Stimulated activated CD8-positive, alpha-beta memory T cell treated with anti-CD3 and anti-CD28 coated beads, Interleukin-12 subunit alpha, Interleukin-12 subunit beta, amount 100 ng/mL, for 1 hour (primary cell): ENCODE measurements around the gene DTNB.
"Not testable (repeated sequence)": the region's sequence is repeated elsewhere in the genome, so short reads cannot be mapped to it uniquely, and the experiment has no call there.

ENCODE experiments used
- DNase-seq: peaks from one replicate; pipeline ENCODE4 v3.0.0-alpha.2; 2020; ENCODE audit warnings: low read depth

The DTNB gene

DNA sequence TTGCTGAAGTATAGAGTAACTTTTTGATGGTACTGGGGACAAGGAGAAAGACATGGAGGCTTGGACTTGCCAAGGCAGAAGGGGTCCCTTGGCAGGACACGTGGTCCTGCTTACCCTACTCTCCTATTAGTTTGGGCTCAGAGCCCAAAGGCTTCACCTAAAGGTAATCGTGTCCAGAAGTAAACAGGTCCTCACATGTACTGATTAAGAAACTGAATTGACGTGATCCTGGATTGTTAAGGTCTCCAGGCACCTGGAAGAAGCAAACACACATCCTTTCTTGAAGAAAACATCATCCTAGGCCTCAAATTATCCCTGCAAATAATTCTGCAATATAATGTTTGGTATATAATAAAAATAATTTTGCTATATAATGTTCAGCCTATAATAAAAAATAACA is 50.0 kb downstream of the DTNB start:
- no peak for DNase-seq

DNA sequence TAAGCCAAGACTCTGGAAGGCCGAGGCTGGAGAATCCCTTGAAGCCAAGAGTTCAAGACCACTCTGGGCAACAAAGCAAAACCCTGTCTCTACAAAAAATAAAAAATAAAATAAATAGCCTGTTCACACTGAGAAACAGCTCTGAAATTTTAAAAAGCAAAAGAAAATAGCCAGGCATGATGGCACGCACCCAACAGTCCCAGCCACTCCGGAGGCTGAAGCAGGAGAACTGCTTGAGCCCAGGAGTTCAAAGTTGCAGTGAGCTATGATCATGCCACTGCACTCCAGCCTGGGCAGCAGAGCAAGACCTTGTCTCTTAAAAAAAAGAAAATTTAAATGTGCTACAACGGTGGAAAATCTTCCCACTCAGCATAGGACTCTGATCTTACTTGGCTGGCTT is 52.7 kb downstream of the DTNB start:
- no peak for DNase-seq

DNA sequence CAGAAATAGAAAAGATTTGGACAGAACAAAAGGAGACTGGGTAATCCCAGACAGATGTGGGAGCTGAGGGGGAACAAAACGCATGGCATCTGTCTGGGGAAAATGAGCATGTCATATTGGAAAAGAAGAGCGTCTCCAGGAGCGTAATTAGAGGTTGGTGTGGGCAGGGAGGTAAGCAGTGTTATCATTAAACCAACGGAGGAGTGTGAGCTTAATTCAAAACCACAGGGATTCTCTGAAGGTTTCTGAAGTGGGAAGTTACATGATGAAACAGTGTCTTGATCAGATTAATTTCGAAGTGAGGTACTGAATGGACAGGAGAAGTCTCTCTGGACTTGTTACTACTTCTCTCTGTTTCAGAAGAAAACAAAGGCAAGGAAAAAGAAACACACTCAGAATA is 53.3 kb downstream of the DTNB start:
- DNase-seq, result no peak

DNA sequence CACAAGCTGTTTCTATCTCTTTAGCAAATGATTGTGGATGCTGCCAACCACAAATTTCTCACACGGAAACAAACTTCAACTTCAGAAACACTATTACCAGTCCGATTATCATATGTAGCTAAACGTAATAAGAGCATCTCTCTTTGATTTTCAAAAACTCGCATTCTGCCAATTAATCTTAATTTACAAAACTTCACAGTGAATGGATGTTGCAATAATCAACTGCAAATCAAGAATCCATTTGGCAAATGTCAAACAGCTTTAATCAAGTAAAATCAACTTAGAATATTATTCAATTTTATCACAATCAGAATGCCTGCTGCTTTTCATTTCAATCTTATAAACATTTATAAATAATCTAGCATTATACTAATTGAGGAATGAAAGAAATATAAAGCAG is 54.2 kb downstream of the DTNB start:
- no peak for DNase-seq

DNA sequence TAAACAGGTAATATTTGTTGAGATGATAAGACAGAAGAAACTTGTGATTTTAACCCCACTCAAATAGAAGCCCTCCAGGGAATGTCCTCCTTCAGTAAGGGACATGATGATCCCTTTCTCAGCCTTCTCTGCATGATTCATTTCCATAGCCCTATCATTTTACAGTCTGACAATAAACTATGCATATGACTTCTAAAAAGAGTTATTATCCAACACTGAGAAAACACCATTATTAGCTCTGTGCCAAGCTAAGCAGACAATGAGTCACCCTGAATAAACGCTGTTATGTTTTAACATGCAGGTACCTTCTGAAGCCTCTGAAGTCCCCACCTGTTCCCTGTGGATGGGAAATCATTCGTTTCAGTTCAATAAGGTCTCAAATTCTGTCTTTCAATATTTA is 54.7 kb downstream of the DTNB start:
- no peak for DNase-seq

DNA sequence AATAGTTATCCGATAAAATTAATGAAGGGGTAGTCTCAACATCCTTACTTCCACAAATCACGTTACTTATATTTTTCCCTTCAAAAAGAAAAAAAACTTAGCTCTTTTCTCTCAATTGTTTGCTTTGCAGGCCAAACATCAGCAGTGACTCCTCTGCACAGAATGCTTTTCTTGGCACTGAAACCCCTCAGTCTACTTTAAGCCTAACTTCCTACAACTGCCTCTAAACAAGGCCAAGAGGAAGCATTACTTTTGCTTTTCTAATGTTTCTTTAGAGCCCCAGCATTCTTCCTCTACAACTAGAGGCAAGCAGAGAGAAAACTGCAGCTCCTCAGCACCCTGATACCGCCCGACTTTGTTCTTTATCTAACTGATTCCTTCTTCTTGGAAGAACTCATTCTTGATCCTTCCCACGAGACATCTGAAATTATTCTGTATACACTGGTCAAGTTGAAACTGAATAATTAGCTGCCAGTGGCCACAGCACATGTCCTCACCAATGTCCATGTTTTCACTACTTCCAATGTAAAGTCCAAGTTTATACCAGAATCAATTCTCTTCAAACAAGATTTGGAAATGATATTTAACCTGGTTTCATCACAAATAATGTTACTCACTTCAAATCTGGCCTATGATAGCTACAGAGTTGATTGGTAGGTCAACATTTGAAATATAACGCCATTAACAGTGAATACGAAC is 55.3 kb downstream of the DTNB start:
- no peak for DNase-seq

DNA sequence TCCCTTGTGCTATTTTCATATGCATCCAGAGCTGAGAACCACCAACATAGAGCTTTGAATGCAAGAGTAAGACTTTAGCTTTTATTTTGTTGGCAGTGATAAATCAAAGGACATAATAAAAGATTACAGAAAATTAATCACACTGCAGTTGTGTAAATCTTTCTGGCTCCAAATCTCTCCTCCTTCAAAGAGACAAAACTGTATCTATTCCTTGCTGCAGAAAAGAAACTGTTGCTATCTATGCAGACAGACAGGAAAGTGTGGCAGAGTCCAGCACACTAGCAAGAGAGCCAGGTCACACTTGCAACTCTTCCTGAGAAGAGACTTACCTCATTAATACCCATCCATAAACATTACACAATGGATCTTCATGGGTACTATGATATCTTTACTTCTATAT is 57.5 kb downstream of the DTNB start:
- DNase-seq, result no peak

DNA sequence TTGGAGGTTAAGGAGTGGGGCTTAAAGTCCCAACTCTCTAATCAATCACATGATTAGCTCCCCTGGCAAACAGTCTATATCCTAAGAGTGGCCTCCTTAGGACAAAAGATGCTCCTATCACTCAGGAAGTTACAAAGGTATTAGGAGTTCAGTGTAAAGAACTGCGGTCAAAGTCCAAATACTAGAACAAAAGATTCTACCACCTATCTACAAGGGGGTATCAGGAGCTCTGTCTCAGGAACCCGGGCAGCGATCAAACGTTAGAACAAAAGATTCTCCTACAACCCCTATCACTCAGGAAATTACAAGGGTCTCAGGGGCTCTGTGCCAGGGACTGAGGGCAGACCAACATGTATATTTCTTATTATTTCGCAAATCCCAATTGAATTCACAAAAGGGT is 58.0 kb downstream of the DTNB start:
- no peak for DNase-seq

DNA sequence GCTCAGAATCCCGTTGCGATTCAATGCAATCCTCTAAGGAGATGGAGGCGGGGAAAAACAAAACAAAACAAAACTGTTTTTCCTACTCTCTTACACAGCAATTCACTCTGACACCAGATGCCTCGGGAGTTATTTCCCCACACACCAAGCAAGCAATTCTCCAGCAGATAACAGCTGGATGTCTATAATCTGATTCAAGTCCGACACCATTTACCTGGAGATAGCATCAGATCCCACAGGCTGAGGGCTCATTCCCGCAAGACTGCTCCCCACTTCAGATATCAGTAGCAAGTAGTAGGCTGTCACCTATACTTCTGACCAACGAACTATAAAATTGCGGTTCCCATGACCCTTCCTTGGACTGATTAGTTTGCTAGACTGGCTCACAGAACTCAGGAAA is 58.7 kb downstream of the DTNB start:
- DNase-seq, result no peak

DNA sequence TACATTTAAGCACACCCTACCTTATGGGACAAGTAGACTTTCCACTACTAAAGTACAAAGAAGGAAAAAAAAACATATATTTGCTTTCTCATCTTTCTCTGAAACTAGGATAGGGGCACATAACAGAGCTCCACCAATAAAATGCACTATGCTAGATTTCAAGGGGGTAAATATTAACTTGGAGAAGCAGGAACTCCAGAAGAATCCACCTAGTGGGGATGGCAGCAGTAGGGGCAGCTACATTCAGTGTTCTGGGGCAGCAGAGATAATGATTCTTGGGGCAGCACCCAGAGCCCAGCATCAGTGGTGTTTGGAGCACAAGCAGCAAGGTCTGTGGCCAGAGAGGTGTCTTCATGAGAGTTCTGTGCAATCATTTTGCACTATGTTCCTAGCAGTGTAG is 64.7 kb downstream of the DTNB start:
- no peak for DNase-seq

DNA sequence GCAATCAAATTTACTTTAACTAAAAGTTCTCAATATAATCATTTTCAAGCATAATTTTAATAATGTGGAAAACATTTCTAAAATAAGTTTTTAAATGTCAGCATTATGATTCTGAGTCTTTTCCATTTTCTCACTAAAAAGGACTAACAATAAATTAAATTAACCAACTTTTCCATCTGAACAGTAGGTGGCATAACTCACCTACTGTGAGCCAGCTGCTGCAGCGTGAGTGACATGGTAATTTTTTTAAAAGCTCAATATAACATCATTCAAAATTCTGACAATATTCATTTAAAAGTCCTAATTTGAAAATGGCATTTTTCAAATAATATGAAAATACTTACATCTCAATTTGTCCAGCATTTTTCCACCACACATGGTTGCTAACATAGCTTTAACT is 66.5 kb downstream of the DTNB start:
- no peak for DNase-seq

DNA sequence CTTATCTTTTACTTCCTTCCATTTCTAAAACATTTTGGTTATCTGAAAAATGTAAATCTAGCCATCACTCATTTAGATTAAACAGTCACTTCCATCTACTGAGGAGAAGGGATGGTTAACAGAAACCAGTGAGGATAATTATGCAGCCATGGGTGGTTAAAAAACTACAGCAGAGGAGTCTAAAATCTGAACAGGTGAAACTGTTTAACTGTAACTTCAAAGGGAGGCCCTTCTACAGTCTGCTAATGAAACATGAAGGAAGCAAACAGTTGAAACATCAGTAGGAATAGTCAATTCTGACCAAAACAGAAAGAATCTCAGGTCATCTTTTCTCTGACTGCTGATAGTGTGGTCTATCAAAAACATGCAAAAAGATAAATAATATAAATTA is 71.0 kb downstream of the DTNB start:
- no peak for DNase-seq

DNA sequence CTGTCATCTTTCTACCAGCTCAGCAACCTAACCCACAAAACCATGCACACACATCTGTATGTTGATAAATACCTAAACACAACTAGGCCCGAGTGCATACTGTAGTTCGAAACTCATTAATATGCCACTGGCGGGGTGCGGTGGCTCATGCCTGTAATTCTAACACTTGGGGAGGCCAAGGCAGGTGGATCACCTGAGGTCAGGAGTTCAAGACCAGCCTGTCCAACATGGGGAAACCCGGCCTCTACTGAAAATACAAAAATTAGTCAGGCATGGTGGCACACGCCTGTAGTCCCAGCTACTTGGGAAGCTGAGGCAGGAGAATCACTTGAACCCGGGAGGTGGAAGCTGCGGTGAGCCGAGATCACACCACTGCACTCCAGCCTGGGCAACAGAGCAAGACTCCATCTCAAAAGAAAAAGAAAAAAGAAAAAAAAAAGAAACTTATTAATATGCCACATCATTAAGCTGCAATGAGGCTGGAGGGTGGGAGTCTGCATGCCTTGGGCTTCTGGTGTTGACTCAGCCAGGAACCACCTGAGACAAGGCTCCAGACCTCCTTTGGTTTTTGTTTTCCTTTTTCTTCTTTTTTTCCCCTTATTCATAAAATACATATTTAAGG is 71.6 kb downstream of the DTNB start:
- DNase-seq, result not testable (repeated sequence)

DNA sequence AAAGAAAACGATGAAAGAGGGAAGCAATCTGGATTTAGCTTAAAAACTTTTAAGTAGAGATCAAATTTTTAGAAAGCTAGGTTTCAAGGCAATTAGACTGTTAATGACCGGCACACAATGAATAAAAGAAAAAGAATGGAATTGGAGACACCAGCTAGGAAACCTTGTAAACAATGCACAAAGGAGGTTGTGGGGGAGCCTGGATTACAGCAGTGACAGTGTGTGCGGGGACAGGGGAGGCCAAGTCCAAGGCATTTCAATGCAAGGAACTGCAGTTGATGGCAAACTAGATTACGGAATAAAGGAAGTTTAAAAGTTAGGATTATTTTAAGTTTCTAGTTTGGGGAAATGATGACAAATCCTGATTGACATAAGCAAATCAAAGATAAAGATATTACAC is 74.5 kb downstream of the DTNB start:
- no peak for DNase-seq

DNA sequence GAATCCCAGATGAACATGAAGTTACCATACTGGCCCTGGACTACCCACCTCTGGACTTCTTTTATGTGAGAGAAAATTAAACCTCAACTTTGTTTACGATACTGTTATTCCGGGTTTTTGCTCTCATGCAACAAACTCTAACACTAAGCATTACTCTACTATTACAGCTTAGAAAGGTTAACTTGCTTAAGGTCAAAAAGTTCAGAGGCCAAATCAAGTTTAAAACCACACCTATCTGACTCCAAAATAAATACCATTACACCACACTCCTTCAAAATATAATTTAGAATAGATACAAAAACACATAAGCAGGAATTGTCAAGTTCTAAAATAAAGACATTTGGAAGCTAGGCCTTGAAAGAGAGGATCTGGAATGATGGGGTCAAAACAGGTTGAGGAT is 75.0 kb downstream of the DTNB start:
- DNase-seq, result no peak

DNA sequence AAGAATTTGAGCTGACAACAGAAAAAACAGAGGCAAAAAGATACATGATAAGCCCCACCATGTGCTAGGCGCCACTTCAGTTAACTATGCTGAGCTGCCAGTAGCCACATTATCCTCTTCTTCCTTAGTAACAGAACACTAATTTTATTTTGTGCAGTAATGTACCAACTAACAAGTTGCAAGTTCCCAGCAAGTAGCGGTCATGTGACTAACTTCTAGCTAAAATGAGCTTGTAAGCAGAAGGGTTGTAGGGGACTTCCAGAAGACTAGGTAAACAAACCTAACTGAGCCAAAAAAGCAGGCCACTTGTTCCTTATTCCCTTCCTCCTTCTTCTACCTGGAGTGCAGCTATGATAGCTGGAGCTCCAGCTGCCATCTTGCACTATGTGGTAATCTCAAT is 75.5 kb downstream of the DTNB start:
- no peak for DNase-seq

DNA sequence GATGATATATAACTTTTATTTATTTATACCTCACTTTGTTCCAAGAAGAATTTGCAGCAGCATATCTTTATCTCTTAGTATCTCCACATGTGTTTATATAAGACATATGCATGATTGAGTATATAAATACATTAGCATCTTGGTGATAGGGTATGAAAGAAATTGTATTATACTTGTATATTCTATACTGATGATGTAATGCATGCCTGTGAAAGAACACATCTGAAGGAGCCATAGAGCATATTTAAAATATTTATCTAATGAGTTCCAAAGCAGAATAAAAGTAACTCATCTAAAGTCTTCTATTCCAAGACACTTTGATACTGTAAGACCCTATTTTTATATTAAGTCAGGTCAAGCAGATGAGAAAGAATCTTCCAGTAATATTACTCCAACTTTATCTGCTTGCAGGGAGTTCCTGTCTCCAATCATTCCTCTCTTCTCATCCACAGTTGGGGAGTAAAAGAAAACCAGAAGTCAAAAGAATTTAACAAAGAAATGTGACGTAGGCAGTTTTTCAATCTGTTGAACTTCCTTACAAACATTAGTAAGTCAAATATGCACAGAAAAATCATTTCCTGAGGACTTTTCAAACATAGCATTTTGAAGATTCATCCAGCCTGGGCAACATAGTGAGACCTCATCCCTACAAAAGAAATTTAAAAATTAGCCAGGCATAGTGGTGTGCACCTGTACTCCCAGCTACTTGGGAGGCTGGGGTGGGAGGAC is 76.7 kb downstream of the DTNB start:
- no peak for DNase-seq

DNA sequence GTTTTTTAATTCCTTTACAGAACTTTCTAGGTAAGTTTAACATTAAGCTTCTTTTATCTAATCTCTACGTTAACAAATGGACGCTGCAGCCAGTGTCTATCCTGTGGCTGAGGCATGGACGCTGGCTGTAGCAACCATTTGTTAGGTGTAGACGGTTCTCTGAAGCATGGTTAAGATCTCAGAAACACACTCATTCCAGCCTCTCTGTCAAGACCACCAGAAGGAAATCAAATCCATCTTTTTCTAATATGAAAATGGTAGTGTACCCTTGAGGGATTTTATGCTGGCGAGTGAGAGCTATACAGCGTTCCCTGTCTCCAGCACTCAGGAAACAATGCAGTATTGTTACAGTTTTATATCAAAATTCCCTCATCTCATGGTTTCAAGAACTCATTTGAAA is 78.0 kb downstream of the DTNB start:
- DNase-seq, result no peak

DNA sequence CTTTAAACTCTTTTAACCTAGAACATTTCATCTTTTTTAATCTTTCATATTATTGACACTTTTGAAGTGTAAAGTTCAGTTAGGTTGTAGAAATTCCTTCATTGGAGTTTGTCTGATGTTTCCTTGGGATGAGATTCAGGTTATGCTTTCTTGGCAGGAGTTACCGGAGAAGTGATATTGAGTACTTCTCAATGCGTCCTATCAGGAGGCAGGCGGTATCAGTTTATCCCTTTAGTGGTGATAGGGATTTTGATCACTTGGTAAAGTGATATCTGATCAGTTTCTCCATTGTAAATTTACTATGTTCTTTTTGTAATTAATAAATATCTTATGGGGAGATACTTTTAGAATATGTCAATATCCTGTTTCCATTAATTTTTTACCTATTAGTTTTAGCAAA is 78.4 kb downstream of the DTNB start:
- DNase-seq, result no peak

DNA sequence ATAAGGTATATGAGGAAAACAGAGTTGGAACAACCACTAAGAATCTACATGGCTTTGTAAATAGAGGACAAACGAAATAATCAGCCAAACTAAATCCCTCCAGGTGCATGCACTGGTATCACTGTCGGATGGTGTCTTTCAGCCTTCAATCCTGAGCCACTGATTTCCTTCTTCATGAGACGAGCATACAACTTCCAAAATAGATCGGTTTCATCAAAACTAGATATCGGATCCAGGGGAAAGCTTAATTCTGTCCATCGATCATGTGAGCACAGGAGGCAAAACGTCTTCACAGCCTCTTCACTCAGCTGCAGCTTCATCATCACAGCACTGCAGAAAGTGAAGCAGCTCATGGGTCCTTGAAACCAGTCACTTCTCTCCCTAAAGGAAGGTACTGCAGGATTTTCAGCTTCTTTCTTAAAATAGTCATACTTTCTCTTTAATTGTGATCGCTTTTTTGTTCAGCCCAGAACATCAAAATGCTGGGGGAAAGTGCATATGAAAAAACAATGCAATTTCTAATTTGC is 80.5 kb downstream of the DTNB start:
- DNase-seq, result no peak

DNA sequence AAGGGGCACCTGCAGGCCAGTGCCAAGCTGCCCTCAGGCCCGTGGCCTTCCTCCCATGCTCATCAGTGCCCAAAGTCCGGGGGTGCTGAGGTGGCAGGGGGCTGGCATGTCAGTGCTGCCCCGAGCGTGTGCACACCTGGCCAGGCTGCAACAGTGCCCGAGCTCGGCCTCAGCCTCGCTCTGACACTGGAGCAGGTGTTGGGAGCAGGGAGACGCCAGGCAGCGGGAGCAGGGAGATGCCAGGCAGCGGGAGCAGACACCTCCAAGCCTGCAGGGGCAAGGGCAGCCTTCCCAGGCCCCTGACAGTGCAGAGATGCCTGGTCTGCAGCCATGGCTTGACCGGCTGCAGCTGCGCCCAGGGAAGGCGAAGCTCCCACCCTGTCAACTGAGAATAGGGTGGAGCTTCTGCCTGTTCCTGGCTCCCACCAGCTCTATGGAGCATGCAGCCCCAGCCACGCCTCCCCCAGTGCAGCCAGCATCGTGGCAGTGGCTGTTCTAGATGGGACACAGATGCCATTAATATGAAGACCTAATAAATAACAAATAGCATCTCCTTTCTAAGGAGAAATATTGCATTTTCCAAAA is 82.4 kb downstream of the DTNB start:
- DNase-seq, result no peak

DNA sequence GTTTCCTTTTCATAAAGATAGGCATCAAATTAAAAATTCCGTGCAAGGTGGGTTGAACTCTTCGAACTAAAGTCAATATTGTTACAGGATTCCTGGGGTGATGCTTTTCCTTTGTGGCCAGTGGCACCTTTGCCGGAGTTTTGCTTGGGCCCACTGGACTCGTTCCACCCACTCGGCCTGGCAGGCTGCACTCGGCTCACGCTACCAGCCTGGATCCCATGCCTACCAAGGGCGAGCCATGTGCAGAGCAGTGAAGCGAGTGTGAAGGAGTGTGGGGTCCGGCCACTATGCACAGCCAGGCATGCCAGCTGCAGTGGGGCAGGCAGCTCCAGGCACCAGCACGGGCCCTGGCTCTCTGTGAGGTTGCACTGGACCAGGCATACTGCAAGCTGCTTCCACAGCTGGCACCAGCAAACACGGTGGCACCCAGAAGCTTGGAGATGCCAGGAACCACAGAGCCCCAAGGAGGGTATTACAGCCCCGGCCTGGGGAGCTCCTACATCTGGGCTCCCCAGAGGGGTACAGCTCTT is 83.6 kb downstream of the DTNB start:
- DNase-seq, result no peak

DNA sequence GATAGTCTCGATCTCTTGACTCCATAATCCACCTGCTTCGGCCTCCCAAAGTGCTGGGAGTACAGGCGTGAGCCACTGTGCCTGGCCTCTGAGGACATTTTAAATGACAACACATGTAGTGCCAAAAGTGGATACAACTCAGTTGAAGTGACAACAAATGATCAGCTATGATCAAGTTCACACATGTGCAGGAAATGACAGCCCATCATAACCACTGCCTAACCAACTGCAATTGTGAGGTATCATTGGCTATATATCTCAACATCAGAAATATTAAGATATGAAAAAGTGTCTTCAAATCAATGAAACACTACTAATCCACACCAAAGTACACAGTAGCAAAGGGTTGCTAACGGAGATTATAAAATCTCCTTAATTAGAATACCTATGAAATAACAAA is 84.8 kb downstream of the DTNB start:
- DNase-seq, result no peak
